Endodermal cell (in vitro differentiated cells): Measurements from ENCODE around the gene FRYL. TPM values are rescaled to one million over a fixed set of nuclear protein-coding genes. Genes with fewer than 3 reads are reported as not detected.

Experiments
- DNase-seq: peaks from one replicate; pipeline ENCODE4 v3.0.0-alpha.2; 2017
- H3K27ac ChIP-seq: 2 replicates; pipeline ENCODE4 v1.5.1; 2013; ENCODE audit warnings: mild to moderate bottlenecking, low read depth, low read length, moderate library complexity
- H3K27me3 ChIP-seq: 2 replicates; pipeline ENCODE4 v1.6.1; 2013; ENCODE audit warnings: mild to moderate bottlenecking, low read length, moderate library complexity; ENCODE audit not compliant: insufficient read depth, control insufficient read depth, poor library complexity, severe bottlenecking
- H3K36me3 ChIP-seq: 2 replicates; pipeline ENCODE4 v1.7.0; 2013; ENCODE audit warnings: mild to moderate bottlenecking, low read length, moderate library complexity; ENCODE audit not compliant: control insufficient read depth, insufficient read depth
- H3K4me1 ChIP-seq: one replicate; pipeline ENCODE4 v1.7.0; 2013; ENCODE audit warnings: low read length; ENCODE audit not compliant: control insufficient read depth, insufficient read depth
- H3K4me3 ChIP-seq: 2 replicates; pipeline ENCODE4 v1.5.1; 2013; ENCODE audit warnings: mild to moderate bottlenecking, low read length, moderate library complexity
- H3K9ac ChIP-seq: 2 replicates; pipeline ENCODE4 v1.6.1; 2013; ENCODE audit warnings: mild to moderate bottlenecking, low read length, moderate library complexity; ENCODE audit not compliant: poor library complexity, severe bottlenecking; ENCODE audit errors: extremely low read depth
- H3K9me3 ChIP-seq: 2 replicates; pipeline ENCODE4 v1.6.1; 2013; ENCODE audit warnings: mild to moderate bottlenecking, low read length, moderate library complexity; ENCODE audit not compliant: control insufficient read depth
- H3K27ac Mint-ChIP-seq: 2 replicates; pipeline ENCODE4 v1.8.0; 2020; ENCODE audit warnings: mixed read lengths
- H3K27me3 Mint-ChIP-seq: 2 replicates; pipeline ENCODE4 v1.8.0; 2021; ENCODE audit warnings: mild to moderate bottlenecking, mixed read lengths; ENCODE audit not compliant: insufficient read depth
- H3K36me3 Mint-ChIP-seq: 2 replicates; pipeline ENCODE4 v1.8.0; 2020; ENCODE audit warnings: low read depth, mixed read lengths
- H3K4me1 Mint-ChIP-seq: 2 replicates; pipeline ENCODE4 v1.8.0; 2020; ENCODE audit warnings: mixed read lengths
- H3K4me3 Mint-ChIP-seq: 2 replicates; pipeline ENCODE4 v1.8.0; 2020; ENCODE audit warnings: mild to moderate bottlenecking, moderate library complexity, mixed read lengths
- H3K9me3 Mint-ChIP-seq: 2 replicates; pipeline ENCODE4 v1.8.0; 2020; ENCODE audit warnings: mild to moderate bottlenecking, mixed read lengths
- CTCF ChIP-seq: fragments of 200-600 bp; sonication (generic); conservative IDR thresholded peaks from 2 replicates; pipeline ENCODE4 v1.5.0; 2021; ENCODE audit warnings: antibody characterized with exemption, mild to moderate bottlenecking
- WGBS, 2 experiments: methylation state at CpG; one replicate each; pipeline versions ENCODE4 v1.1.5 to v1.1.7; 2013; ENCODE audit warnings: missing lambda C conversion rate in 2 of 2, mixed read lengths in 1 of 2; ENCODE audit not compliant: insufficient coverage in 1 of 2, insufficient read length in 1 of 2; 5-methylcytosine and 5-hydroxymethylcytosine counted together
- total RNA-seq, 2 donors: library from RNA; stranded (reverse); fragmentation: NEBNext Ultra II Directional in 1 of 2; extraction: Animal tissue kit (Norgen Biotek cat#: 25700) in 1 of 2; gene quantifications; 2 replicates in 1 of 2; 3 replicates in 1 of 2; pipeline ENCODE4 v1.2.1, GENCODE V29; 2021

The FRYL gene
- total RNA-seq, 2 donors from 2014 or later: 56.5 to 62.6 TPM

- Histone ChIP-seq H3K36me3 (no peaks in the 10 kb centered on the region), H3K27ac (no peak overlapping the region), H3K9me3 (no peaks in the 10 kb centered on the region), H3K9ac (no peak overlapping the region), H3K27me3 (peaks cover 42% of the 10 kb centered on the region), H3K4me1 (no peaks in the 10 kb centered on the region), H3K4me3 (no peak overlapping the region)
- no peak for DNase-seq
- WGBS, 2 experiments: 88% methylated on average over 1 of the region's 1 CpG; no CpG with 5 or more reads in 1 of the 2 experiments
- Mint-ChIP-seq H3K4me3 (no peak overlapping the region), H3K4me1 (peaks cover 16% of the 10 kb centered on the region), H3K36me3 (no peaks in the 10 kb centered on the region), H3K27me3 (peaks cover 50% of the 10 kb centered on the region), H3K9me3 (no peaks in the 10 kb centered on the region), H3K27ac (no peak overlapping the region)
- no peak for TF ChIP-seq CTCF
These were observed 298.5 kb downstream of the FRYL start for GRCh38 chr4:48481581-48481980.

GRCh38 chr4:48478273-48478672 lies 301.8 kb downstream of the FRYL start:
- no peak overlapping the region for H3K9ac ChIP-seq
- H3K4me3 Mint-ChIP-seq: no peak overlapping the region
- no peaks in the 10 kb centered on the region for H3K36me3 Mint-ChIP-seq
- H3K36me3 ChIP-seq: no peaks in the 10 kb centered on the region
- H3K4me1 ChIP-seq: peaks cover 3% of the 10 kb centered on the region
- H3K27me3 Mint-ChIP-seq: peaks cover 27% of the 10 kb centered on the region
- H3K27ac ChIP-seq: no peak overlapping the region
- peaks cover 11% of the 10 kb centered on the region for H3K27me3 ChIP-seq
- no peak overlapping the region for H3K4me3 ChIP-seq
- DNase-seq: no peak
- H3K4me1 Mint-ChIP-seq: peaks cover 16% of the 10 kb centered on the region
- WGBS, 2 experiments: 87% methylated on average over 1 of the region's 2 CpGs; no CpG with 5 or more reads in 1 of the 2 experiments
- no peaks in the 10 kb centered on the region for H3K9me3 ChIP-seq
- no peak overlapping the region for H3K27ac Mint-ChIP-seq
- H3K9me3 Mint-ChIP-seq: no peaks in the 10 kb centered on the region
- no peak for TF ChIP-seq CTCF

GRCh38 chr4:48475770-48476169 lies 304.3 kb downstream of the FRYL start:
- H3K36me3 Mint-ChIP-seq: no peaks in the 10 kb centered on the region

More at GRCh38 chr4:48475770-48476169, 304.3 kb downstream of the FRYL start:
- no peak for DNase-seq
- H3K4me1 ChIP-seq: peaks cover 3% of the 10 kb centered on the region
- Mint-ChIP-seq H3K27me3 (peaks cover 4% of the 10 kb centered on the region), H3K9me3 (no peaks in the 10 kb centered on the region), H3K4me1 (peaks cover 14% of the 10 kb centered on the region), H3K4me3 (no peak overlapping the region), H3K27ac (no peak overlapping the region)
- WGBS, 2 experiments: 92 to 95% methylated on average over 6 of the region's 6 CpGs
- no peaks in the 10 kb centered on the region for H3K27me3 ChIP-seq
- H3K9me3 ChIP-seq: no peaks in the 10 kb centered on the region
- no peak overlapping the region for H3K9ac ChIP-seq
- H3K4me3 ChIP-seq: no peak overlapping the region
- H3K27ac ChIP-seq: no peak overlapping the region
- H3K36me3 ChIP-seq: no peaks in the 10 kb centered on the region
- no peak for TF ChIP-seq CTCF
